ENCODE measurements around the gene FAM168A.

- no peak for TF ChIP-seq CTCF (IDR thresholded peaks at IDR 0.05; ENCODE audit: insufficient read depth, low read length, poor library complexity, severe bottlenecking)
- TF ChIP-seq EZH2phosphoT487 (conservative IDR thresholded peaks at IDR 0.05; ENCODE audit: low read length): no peak
Observed at GRCh38 chr11:73496134-73496533, 101.8 kb downstream of the FAM168A start.
